Measurements from ENCODE around the gene MTPN.

The MTPN gene

DNA sequence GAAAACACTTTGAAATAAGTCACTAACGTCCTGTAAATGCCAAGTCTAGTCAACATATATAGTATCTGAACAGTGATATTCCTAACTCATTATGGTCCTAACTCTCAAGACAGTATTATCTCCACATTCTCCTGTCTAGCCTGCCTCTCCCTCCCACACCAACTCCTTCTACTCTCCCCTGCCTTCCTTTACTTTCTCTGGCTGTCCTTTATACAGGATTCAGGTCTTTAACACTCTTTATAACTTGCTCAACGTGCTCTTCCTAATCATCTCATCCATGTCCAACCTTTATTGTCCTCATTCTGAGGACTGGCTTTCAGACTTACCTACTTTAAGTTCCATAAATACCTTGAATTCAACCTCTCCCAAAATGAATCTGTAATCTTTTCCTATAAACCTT lies 42.5 kb downstream of the MTPN start:
- no peak for TF ChIP-seq GATA3 (IDR thresholded peaks at IDR 0.05; ENCODE audit: low read depth, low read length)

DNA sequence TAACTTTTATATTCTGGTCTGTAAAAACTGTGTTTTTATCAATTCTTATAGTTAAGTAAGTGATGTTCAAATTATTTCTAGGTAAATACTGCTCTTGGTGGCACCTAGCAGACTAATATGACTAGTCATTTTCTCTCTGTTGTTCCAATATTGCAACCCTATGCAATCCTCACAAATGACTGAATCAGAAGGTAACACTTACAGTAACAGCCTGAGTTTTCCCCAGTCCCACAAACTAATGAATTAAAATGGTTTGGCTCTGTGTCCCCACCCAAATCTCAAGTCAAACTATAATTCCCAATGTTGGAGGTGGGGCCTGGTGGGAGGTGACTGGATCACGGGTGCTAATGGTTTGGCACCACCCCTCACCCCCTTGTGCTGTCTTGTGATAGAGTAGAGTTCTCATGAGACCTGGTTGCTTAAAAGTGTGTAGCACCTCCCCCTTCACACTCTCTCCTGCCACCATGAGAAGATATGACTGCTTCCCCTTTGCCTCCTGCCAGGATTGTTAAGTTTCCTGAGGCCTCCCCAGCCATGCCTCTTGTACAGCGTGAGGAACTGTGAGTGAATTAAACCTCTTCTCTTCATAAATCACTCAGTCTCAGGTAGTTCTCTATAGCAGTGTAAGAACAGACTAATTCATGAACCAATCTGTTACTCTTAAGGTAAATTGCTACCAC lies 43.5 kb downstream of the MTPN start:
- TF ChIP-seq GATA2 (IDR thresholded peaks at IDR 0.05; ENCODE audit: low read depth, low read length) (no peak), GATA3 (IDR thresholded peaks at IDR 0.05; ENCODE audit: low read depth, low read length) (no peak)

DNA sequence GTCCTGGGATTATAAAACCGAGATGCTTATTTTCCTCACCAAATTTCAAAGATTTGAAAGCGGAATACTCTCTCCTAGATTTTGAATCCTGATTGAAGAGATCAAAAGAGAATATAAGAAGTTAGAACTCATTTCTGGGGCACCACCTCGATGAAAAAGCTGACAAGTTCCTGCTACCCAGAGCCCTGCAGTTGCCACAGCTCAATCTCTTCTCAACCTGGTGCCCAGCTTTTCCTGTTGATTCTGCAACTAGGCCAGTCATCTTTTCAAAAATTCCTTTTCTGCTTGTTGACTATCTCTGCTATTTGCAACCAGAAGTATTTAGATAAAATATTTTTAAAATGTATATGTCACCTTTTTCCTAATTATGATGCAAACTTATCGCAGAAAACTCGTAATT lies 45.0 kb downstream of the MTPN start:
- no peak for TF ChIP-seq GATA3 (IDR thresholded peaks at IDR 0.05; ENCODE audit: low read depth, low read length)
- TF ChIP-seq GATA2 (IDR thresholded peaks at IDR 0.05; ENCODE audit: low read depth, low read length) = no peak

GRCh38 chr7:135930565-135931461 lies 46.3 kb downstream of the MTPN start:
- no peak for TF ChIP-seq GATA3 (IDR thresholded peaks at IDR 0.05; ENCODE audit: low read depth, low read length)
- no peak for TF ChIP-seq GATA2 (IDR thresholded peaks at IDR 0.05; ENCODE audit: low read depth, low read length)

- TF ChIP-seq GATA3 (IDR thresholded peaks at IDR 0.05; ENCODE audit: low read depth, low read length) (no peak), GATA2 (IDR thresholded peaks at IDR 0.05; ENCODE audit: low read depth, low read length) (peak; percentile 45; the same call in 1 of the 2 replicates)
Measured at GRCh38 chr7:135929722-135930141, 47.4 kb downstream of the MTPN start.

DNA sequence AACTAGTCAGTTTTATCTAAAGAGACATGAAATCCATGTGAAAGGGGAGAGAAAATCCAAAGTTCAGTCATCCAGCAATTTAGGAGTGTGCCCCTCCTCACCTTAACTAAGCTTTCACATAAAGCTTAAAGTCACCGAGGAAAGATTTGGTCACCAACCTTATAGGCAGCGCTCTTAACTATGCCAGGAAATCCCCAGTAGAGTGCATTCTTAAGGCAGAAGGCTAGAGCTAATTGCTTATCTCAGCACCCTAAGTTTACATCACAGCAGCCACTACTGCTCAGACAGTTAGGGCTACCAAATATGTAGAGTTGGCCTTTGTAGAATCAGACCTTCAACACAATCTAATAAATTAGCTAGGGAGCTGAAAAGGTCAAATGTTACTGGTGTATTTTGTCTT lies 47.9 kb downstream of the MTPN start:
- TF ChIP-seq GATA3 (IDR thresholded peaks at IDR 0.05; ENCODE audit: low read depth, low read length) (no peak), GATA2 (IDR thresholded peaks at IDR 0.05; ENCODE audit: low read depth, low read length) (no peak)

DNA sequence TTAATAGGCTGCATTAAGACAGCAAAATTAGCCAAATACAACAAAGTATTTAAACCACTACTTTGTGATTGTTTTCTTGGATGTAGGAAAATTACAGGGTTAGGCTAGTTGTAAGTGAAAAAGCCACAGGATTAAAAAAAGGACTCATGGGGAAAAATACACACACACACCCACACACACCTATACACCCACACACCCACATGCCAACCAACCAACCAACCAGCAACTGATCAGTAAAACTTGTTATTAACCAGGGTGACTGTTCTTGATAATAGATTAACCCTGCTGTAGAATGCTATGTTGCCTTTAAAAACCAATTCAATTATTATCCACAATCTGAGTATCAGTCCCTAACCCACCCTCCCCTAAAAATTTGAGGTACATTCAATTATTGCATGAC lies 49.0 kb downstream of the MTPN start:
- TF ChIP-seq GATA2 (IDR thresholded peaks at IDR 0.05; ENCODE audit: low read depth, low read length) (no peak), GATA3 (IDR thresholded peaks at IDR 0.05; ENCODE audit: low read depth, low read length) (no peak)

DNA sequence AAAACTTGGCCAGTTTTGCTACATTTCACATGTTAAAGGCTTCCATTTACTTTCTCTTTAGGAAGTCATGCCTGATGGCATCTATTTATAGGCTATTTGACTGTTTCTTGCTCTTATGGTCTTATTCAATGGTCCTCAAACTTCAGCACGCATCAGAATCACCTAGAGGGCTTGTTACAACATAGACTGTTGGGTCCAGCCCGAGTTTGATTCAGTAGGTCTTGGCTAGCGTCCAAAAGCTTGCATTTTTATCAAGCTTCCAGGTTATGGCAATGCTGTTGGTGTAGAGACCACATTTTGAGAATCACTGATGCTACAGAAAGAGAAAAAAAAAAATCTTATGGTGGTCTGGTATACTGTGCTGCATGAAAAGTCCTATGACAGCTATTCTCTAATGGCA lies 51.9 kb downstream of the MTPN start:
- TF ChIP-seq GATA2 (IDR thresholded peaks at IDR 0.05; ENCODE audit: low read depth, low read length) (no peak), GATA3 (IDR thresholded peaks at IDR 0.05; ENCODE audit: low read depth, low read length) (no peak)

DNA sequence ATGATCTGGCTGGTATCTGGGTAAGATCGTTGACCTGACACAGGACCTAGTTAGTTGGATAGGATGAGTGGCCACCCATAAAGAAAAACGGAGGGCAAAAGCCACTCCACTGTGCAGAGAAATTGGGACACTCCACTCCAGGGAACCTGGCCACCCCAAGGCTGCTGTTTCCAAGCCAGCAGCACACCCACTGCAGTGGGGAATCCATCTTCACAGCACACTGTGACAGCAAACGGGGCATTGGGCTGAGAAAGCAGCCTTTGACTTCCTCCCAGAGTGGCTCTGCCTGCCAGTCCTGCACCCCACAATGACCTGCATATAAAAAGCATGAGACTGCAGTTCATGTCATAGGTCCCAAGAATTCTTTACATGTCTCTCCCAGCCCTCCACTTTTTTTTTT lies 52.9 kb downstream of the MTPN start:
- no peak for TF ChIP-seq GATA2 (IDR thresholded peaks at IDR 0.05; ENCODE audit: low read depth, low read length)
- no peak for TF ChIP-seq GATA3 (IDR thresholded peaks at IDR 0.05; ENCODE audit: low read depth, low read length)

DNA sequence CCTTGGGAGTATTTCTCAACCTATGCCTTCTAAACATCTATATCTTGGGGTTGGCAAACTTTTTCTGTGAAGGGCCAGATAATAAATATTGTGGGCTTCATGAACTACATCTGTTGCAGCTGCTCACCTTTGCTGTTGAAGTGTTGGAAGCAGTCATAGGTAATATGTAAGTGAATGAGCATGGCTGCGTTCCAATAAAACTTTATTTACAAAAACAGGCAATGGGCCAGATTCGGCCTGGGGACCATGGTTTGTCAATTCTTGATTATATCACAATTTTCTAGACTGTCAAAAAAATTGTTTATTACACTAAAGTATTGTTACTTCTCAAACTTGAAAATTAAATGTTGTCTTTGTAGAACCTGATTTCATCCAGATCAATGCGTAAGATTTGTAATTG lies 54.9 kb downstream of the MTPN start:
- TF ChIP-seq GATA2 (IDR thresholded peaks at IDR 0.05; ENCODE audit: low read depth, low read length) = no peak
- TF ChIP-seq GATA3 (IDR thresholded peaks at IDR 0.05; ENCODE audit: low read depth, low read length) = no peak

DNA sequence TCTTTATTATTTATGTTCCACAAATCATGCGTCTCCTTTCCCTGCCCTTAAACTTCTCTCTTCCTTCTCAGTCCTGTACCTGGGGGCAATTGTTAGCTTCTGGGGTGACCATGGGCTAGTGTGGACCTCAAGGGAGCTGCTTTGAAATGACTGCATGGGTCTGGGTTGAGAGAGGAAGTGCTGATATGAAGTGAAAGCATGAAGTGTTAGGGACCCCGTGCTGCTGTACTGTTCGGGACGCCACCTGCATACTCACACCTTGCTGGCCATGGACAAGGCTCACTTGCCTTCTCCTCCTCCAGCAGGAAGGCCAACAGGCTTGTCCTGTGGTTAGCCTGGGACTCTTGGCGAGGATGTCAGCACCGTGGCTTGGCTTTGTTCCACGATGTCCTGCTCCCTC lies 56.7 kb downstream of the MTPN start:
- TF ChIP-seq GATA2 (IDR thresholded peaks at IDR 0.05; ENCODE audit: low read depth, low read length) (no peak), GATA3 (IDR thresholded peaks at IDR 0.05; ENCODE audit: low read depth, low read length) (no peak)

DNA sequence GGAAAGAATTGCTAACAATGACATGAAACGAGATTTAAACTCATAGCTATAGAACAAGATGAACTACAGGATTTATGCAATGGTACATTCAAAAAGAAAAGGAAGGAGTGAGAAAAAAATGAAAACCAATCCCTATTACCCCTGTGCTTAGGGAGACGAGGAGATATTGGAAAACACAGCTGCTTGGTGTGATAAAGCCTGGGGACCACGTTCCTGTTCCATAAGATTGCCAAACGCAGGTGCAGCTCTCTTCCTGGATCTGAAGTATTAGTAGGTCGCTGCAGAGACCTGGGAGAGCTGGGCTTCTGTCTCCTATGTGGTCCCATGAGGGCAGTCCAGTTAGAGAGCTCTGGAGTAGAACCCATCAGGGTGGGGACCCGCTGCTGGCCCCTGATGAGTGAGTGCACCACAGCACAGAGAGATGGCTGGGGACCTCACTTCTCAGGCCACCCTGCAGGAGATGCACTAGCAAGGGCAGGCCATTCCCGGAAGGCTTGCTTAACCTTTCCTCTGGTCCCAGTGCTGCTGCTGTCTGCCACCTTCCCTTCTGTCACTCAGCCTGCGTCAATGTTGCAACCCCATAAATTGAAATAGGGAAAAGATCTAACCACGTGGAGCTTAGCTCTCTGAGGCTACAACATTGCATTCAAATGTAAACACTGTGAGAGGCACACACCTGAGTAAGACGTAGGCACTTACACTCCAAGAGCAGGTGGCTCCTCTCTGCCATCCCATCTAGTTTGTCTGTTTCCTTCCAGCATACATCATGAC lies 57.9 kb downstream of the MTPN start:
- TF ChIP-seq GATA3 (IDR thresholded peaks at IDR 0.05; ENCODE audit: low read depth, low read length) (no peak), GATA2 (IDR thresholded peaks at IDR 0.05; ENCODE audit: low read depth, low read length) (no peak)

GRCh38 chr7:135918134-135918533 lies 59.0 kb downstream of the MTPN start:
- no peak for TF ChIP-seq GATA2 (IDR thresholded peaks at IDR 0.05; ENCODE audit: low read depth, low read length)
- TF ChIP-seq GATA3 (IDR thresholded peaks at IDR 0.05; ENCODE audit: low read depth, low read length) = no peak

GRCh38 chr7:135917721-135918120 lies 59.4 kb downstream of the MTPN start:
- TF ChIP-seq GATA3 (IDR thresholded peaks at IDR 0.05; ENCODE audit: low read depth, low read length) (no peak), GATA2 (IDR thresholded peaks at IDR 0.05; ENCODE audit: low read depth, low read length) (no peak)
